Left lung (tissue), 10 donors: ENCODE measurements around the gene CEND1. TPM values are rescaled to one million over a fixed set of nuclear protein-coding genes. Genes with fewer than 3 reads are reported as not detected.

Experiments
- ATAC-seq: fragments of 200-7000 bp; cut with Tn5 transposase; one replicate; pipeline ENCODE4 v1.9.1; 2020; ENCODE audit warnings: moderate library complexity
- DNase-seq, 4 donors: peaks; one replicate each; pipeline ENCODE4 v3.0.0-alpha.2; 2013 to 2020
- H3K27ac ChIP-seq, 2 donors: fragments of 200-600 bp; sonication (generic) in 1 of 2; one replicate each; pipeline versions ENCODE4 v1.5.0 to v1.8.0; 2020 to 2021
- H3K27me3 ChIP-seq, 2 donors: fragments of 200-600 bp; sonication (generic) in 1 of 2; one replicate each; pipeline versions ENCODE4 v1.5.0 to v1.8.0; 2020 to 2021
- H3K36me3 ChIP-seq, 2 donors: fragments of 200-600 bp; sonication (generic) in 1 of 2; one replicate each; pipeline versions ENCODE4 v1.5.0 to v1.8.0; 2020 to 2021
- H3K4me1 ChIP-seq, 2 donors: fragments of 200-600 bp; one replicate each; pipeline ENCODE4 v1.8.0; 2021
- H3K4me3 ChIP-seq, 2 donors: fragments of 200-600 bp; sonication (generic) in 1 of 2; one replicate each; pipeline versions ENCODE4 v1.5.0 to v1.8.0; 2020 to 2021; ENCODE audit warnings: mild to moderate bottlenecking in 1 of 2
- H3K9me3 ChIP-seq, 2 donors: fragments of 200-600 bp; sonication (generic) in 1 of 2; one replicate each; pipeline versions ENCODE4 v1.5.0 to v1.8.0; 2020 to 2021
- CTCF ChIP-seq, 2 donors: fragments of 200-600 bp; sonication (generic) in 1 of 2; IDR thresholded peaks; one replicate each; pipeline versions ENCODE4 v1.5.0 to v1.8.0; 2021; ENCODE audit warnings: antibody characterized with exemption in 2 of 2
- intact Hi-C, 2 donors: fragments of 100-400 bp; cut with DNase I; formaldehyde crosslinking; loops; one replicate each; pipeline versions ENCODE4 v1.11.2 to v1.14.2; 2022
- polyA plus RNA-seq, 6 donors: library from polyadenylated mRNA; unstranded; fragments of 120-200 nt; gene quantifications; one replicate each; pipeline ENCODE4 v1.2.1, GENCODE V29; 2013; ENCODE audit not compliant: insufficient read length in 6 of 6
- total RNA-seq, 2 donors: library from RNA; stranded (reverse); fragmentation: NEBNext Ultra II Directional; extraction: Animal tissue kit (Norgen Biotek cat#: 25700); gene quantifications; one replicate each; pipeline ENCODE4 v1.2.1, GENCODE V29; 2021
- donor health status: DM: no; HTN: yes; CAD: no.
- donor health status: DM: no; HTN: no; CAD: no.

CEND1 gene
- total and polyA plus RNA-seq, 8 donors, result 0.11 to 0.47 (median 0.36) TPM; not detected in 1

GRCh38 chr11:766106-766935, 23.6 kb downstream of the CEND1 start:
- ATAC-seq (no peak), DNase-seq (no peak)
- H3K27ac ChIP-seq, result no peak overlapping the region
- no peaks in the 10 kb centered on the region for H3K9me3 ChIP-seq
- H3K36me3 ChIP-seq, result peaks cover 0 to 83% of the 10 kb centered on the region in 2 donors
- peaks cover 0 to 12% of the 10 kb centered on the region in 2 donors for H3K4me1 ChIP-seq
- no peak overlapping the region for H3K4me3 ChIP-seq
- no peaks in the 10 kb centered on the region for H3K27me3 ChIP-seq
- intact Hi-C loops, result no loop called here
- no peak for TF ChIP-seq CTCF (IDR thresholded peaks at IDR 0.05)

DNA sequence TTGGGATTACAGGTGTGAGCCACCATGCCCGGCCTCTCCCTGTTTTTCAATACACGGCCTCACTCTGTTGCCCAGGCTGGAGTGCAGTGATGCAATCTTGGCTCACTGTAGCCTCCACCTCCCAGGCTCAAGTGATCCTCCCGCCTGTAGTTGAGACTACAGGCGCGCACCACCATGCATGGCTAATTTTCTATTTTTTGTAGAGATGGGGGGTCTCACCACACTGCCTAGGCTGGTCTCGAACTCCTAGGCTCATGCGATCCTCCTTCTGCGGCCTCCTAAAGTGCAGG, 24.1 kb downstream of the CEND1 start:
- Histone ChIP-seq H3K4me1 (peaks cover 0 to 12% of the 10 kb centered on the region in 2 donors), H3K27me3 (no peaks in the 10 kb centered on the region), H3K27ac (no peak overlapping the region), H3K36me3 (peaks cover 0 to 83% of the 10 kb centered on the region in 2 donors), H3K4me3 (no peak overlapping the region), H3K9me3 (no peaks in the 10 kb centered on the region)
- DNase-seq (no peak), ATAC-seq (no peak)
- intact Hi-C loops, result no loop called here
- TF ChIP-seq CTCF (IDR thresholded peaks at IDR 0.05), result no peak

DNA sequence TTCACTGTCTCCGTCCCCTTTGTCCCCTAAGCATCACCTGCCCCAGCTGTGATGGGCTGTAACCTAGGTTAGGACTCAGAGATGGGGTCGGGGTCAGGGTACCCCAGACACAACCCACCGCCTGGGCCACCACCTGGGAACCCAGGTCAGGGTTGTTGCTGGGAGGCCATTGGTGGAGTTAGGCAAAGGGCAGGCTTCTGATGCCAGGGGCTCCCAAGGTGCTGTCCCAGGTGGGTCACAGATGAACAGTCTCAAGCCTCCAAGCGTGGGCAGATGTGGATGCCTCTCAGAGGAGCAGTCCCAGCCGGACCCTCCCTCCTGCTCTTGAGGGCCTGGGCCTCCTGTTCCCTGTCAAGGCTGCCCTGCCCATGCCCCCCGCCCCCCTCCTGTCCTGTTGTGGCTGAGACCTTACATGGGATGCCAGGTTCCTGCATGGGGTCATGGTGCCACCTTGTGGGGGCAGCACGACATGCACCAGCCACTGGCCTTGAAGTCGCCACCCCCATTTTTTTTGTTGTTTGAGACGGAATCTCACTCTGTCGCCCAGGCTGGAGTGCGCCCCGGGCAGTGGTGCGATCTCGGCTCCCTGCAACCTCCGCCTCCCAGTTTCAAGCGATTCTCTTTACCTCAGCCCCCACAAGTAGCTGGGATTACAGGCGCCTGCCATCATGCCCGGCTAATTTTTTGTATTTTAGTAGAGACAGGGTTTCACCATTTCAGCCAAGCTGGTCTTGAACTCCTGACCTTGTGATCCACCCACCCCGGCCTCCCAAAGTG, 24.7 kb downstream of the CEND1 start:
- Histone ChIP-seq H3K9me3 (no peaks in the 10 kb centered on the region), H3K27ac (no peak overlapping the region), H3K4me1 (peaks cover 0 to 12% of the 10 kb centered on the region in 2 donors), H3K27me3 (no peaks in the 10 kb centered on the region), H3K36me3 (peaks cover 0 to 83% of the 10 kb centered on the region in 2 donors), H3K4me3 (no peak overlapping the region)
- ATAC-seq (peak; percentile 45), DNase-seq (peak in 2 of 4 donors; percentile 55 to 83)
- peak; percentile 47 to 62 for TF ChIP-seq CTCF (IDR thresholded peaks at IDR 0.05)
- intact Hi-C loops, result no loop called here

DNA sequence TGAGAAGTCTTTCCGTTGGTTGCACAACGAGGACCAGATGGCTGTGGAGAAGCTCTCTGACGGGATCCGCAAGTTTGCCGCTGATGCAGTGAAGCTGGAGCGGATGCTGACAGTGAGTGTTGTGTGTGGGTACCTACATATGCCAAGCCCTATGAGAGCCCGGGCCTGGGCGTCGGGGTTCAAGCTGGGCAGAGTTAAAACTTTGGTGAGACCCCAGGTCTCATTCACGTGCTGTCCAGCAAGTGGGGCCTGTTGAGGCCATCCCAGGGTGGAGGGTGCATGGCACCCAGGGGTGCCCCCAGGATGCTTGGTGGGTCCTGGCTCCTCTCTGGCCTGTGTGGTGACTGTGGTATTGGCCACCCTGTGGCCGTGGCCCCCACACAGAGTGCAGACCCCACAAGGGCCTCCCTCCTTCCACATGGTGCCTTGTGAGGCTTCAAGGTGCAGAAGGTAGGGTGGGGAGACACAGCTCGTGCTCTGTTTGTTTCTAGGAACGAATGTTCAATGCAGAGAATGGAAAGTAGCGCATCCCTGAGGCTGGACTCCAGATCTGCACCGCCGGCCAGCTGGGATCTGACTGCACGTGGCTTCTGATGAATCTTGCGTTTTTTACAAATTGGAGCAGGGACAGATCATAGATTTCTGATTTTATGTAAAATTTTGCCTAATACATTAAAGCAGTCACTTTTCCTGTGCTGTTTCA, 25.4 kb downstream of the CEND1 start:
- DNase-seq (no peak), ATAC-seq (no peak)
- H3K27ac ChIP-seq, result no peak overlapping the region
- H3K4me1 ChIP-seq, result peaks cover 0 to 12% of the 10 kb centered on the region in 2 donors
- intact Hi-C loops, result no loop called here
- no peak for TF ChIP-seq CTCF (IDR thresholded peaks at IDR 0.05)
- H3K27me3 ChIP-seq, result no peaks in the 10 kb centered on the region
- no peaks in the 10 kb centered on the region for H3K9me3 ChIP-seq
- H3K36me3 ChIP-seq, result peaks cover 0 to 83% of the 10 kb centered on the region in 2 donors
- no peak overlapping the region for H3K4me3 ChIP-seq
